ENCODE results near the gene KIAA0319L.
"Not testable (repeated sequence)": the region's sequence is repeated elsewhere in the genome, so short reads cannot be mapped to it uniquely, and the experiment has no call there.

The KIAA0319L gene

GRCh38 chr1:35580949-35581388 lies 23.8 kb upstream of the KIAA0319L start:
- DNase-seq: no peak

- DNase-seq: no peak
Observed at GRCh38 chr1:35577071-35577998, 20.1 kb upstream of the KIAA0319L start.

GRCh38 chr1:35576766-35577070 lies 19.5 kb upstream of the KIAA0319L start:
- DNase-seq: not testable (repeated sequence)

- DNase-seq: no peak
Observed at GRCh38 chr1:35576061-35576765, 19.0 kb upstream of the KIAA0319L start.

- no peak for DNase-seq
Observed at GRCh38 chr1:35575416-35575958, 18.3 kb upstream of the KIAA0319L start.

- DNase-seq: no peak
Observed at GRCh38 chr1:35574655-35575415, 17.6 kb upstream of the KIAA0319L start.

- no peak for DNase-seq
Observed at GRCh38 chr1:35574125-35574654, 17.0 kb upstream of the KIAA0319L start.

GRCh38 chr1:35573198-35574124 lies 16.3 kb upstream of the KIAA0319L start, which contains the start of gene TFAP2E:
TSS of gene TFAP2E (plus strand) at chr1:35573314. CDS start at chr1:35573578, 264 bp downstream.
- no peak for DNase-seq

- DNase-seq: no peak
Observed at GRCh38 chr1:35572296-35572695, 15.1 kb upstream of the KIAA0319L start.

- DNase-seq: no peak
Observed at GRCh38 chr1:35571263-35571662, 14.1 kb upstream of the KIAA0319L start.

GRCh38 chr1:35570589-35571137 lies 13.5 kb upstream of the KIAA0319L start:
- DNase-seq: no peak

- no peak for DNase-seq
Observed at GRCh38 chr1:35569936-35570335, 12.7 kb upstream of the KIAA0319L start.

- no peak for DNase-seq
Observed at GRCh38 chr1:35568975-35569395, 11.8 kb upstream of the KIAA0319L start.

GRCh38 chr1:35567947-35568558 lies 10.8 kb upstream of the KIAA0319L start:
- DNase-seq: no peak

- DNase-seq: no peak
Observed at GRCh38 chr1:35565742-35566133, 8.5 kb upstream of the KIAA0319L start.

GRCh38 chr1:35564884-35565741 lies 7.9 kb upstream of the KIAA0319L start:
- DNase-seq: no peak

GRCh38 chr1:35564037-35564883 lies 7.1 kb upstream of the KIAA0319L start:
- no peak for DNase-seq

GRCh38 chr1:35563166-35563565 lies 6.0 kb upstream of the KIAA0319L start:
- DNase-seq: no peak

Data from NCI-H187 treated with DMSO at 0.1 percent for 48 hours (cell line).